ENCODE measurements around the gene TBC1D21. TPM values are rescaled to one million over a fixed set of nuclear protein-coding genes. Genes with fewer than 3 reads are reported as not detected.
A peak's percentile ranks its signal among the peaks of the same experiment; 100 is the strongest.

The TBC1D21 gene
- total and polyA plus RNA-seq, 2 experiments from 2014 or later: not detected

DNA sequence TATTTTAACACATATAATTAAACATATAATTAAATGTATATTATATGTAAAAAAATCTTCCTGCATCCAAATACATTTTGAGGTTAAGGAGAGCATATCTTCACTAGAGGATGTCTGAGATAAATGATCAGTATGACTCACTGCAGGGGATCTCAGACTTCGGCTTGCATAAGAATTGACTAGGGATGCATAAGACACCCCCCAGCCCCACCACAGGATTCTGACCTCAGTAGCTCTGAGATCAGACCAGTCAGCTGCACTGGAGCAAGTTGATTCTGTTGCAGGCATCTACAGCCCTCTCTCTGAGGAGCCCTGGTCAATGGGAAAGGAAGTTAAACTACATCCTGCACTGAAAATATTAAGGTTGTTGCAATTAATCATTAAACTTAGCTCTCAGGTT lies 29.0 kb upstream of the TBC1D21 start:
- Histone ChIP-seq H3K9me3 (ENCODE audit: low read depth) (no peaks in the 10 kb centered on the region), H3K36me3 (no peaks in the 10 kb centered on the region), H3K27ac (no peak overlapping the region), H3K4me1 (ENCODE audit: low read depth) (no peaks in the 10 kb centered on the region), H3K4me3 (no peak overlapping the region), H3K27me3 (peaks cover 9% of the 10 kb centered on the region)
- TF ChIP-seq, protein P1, sequence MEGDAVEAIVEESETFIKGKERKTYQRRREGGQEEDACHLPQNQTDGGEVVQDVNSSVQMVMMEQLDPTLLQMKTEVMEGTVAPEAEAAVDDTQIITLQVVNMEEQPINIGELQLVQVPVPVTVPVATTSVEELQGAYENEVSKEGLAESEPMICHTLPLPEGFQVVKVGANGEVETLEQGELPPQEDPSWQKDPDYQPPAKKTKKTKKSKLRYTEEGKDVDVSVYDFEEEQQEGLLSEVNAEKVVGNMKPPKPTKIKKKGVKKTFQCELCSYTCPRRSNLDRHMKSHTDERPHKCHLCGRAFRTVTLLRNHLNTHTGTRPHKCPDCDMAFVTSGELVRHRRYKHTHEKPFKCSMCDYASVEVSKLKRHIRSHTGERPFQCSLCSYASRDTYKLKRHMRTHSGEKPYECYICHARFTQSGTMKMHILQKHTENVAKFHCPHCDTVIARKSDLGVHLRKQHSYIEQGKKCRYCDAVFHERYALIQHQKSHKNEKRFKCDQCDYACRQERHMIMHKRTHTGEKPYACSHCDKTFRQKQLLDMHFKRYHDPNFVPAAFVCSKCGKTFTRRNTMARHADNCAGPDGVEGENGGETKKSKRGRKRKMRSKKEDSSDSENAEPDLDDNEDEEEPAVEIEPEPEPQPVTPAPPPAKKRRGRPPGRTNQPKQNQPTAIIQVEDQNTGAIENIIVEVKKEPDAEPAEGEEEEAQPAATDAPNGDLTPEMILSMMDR (IDR thresholded peaks at IDR 0.05; ENCODE audit: low read depth, low read length): no peak
- peak in 1 of 2 donors; percentile 44 for DNase-seq (ENCODE audit: low read depth in 1 of 2, low spot score in 1 of 2)

DNA sequence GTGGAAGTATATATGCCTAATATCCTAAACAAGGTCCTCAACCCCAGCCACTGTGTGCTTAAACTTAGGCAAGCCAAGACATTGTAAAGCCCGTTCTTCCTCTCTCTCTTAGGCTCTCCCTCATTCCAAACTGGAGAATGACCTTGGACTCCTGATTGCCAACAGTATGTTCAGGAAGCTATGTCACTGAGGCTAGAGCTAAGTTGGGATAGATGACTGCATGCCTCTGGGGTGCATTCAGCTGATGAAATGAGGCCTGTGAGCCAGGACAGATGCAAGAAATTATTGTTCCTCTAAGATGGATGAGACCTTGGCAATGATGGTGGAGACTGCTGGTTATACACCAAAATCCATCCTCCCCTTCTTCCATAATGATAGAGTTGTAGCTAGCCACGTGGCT lies 27.9 kb upstream of the TBC1D21 start:
- peaks cover 3% of the 10 kb centered on the region for H3K27me3 ChIP-seq
- H3K27ac ChIP-seq: no peak overlapping the region
- TF ChIP-seq, protein P1 (IDR thresholded peaks at IDR 0.05; ENCODE audit: low read depth, low read length): no peak
- no peaks in the 10 kb centered on the region for H3K4me1 ChIP-seq (ENCODE audit: low read depth)
- H3K9me3 ChIP-seq (ENCODE audit: low read depth): no peaks in the 10 kb centered on the region
- H3K4me3 ChIP-seq: no peak overlapping the region
- H3K36me3 ChIP-seq: no peaks in the 10 kb centered on the region
- no peak for DNase-seq (ENCODE audit: low read depth in 1 of 2, low spot score in 1 of 2)

DNA sequence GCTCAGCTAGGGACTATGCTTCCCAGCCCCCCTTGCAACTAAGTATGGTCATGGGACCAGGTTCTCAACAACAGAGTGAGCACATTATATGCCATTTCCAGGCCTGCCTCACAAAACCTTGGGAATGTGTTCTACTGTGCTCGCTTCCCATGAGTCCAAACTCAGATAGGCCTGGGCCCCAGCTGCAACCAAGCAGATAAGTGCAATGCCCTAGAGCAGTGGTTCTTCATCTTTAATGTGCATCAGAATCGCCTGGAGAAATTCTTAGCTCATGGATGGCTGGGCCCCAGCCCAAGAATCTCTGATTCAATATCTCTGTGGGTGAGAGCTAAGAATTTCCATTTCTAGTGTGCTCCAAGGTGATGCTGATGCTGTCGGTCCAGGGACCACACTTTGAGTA lies 27.5 kb upstream of the TBC1D21 start:
- no peaks in the 10 kb centered on the region for H3K36me3 ChIP-seq
- DNase-seq (ENCODE audit: low read depth in 1 of 2, low spot score in 1 of 2): no peak
- H3K27me3 ChIP-seq: no peaks in the 10 kb centered on the region
- no peaks in the 10 kb centered on the region for H3K9me3 ChIP-seq (ENCODE audit: low read depth)
- H3K4me1 ChIP-seq (ENCODE audit: low read depth): no peaks in the 10 kb centered on the region
- H3K4me3 ChIP-seq: no peak overlapping the region
- no peak overlapping the region for H3K27ac ChIP-seq
- TF ChIP-seq, protein P1 (IDR thresholded peaks at IDR 0.05; ENCODE audit: low read depth, low read length): no peak

GRCh38 chr15:73849641-73850040 lies 23.7 kb upstream of the TBC1D21 start:
- DNase-seq (ENCODE audit: low read depth in 1 of 2, low spot score in 1 of 2): no peak
- H3K36me3 ChIP-seq: no peaks in the 10 kb centered on the region
- no peak overlapping the region for H3K4me3 ChIP-seq
- no peaks in the 10 kb centered on the region for H3K27me3 ChIP-seq
- H3K27ac ChIP-seq: no peak overlapping the region
- H3K9me3 ChIP-seq (ENCODE audit: low read depth): no peaks in the 10 kb centered on the region
- peaks cover 3% of the 10 kb centered on the region for H3K4me1 ChIP-seq (ENCODE audit: low read depth)
- TF ChIP-seq, protein P1 (IDR thresholded peaks at IDR 0.05; ENCODE audit: low read depth, low read length): no peak

DNA sequence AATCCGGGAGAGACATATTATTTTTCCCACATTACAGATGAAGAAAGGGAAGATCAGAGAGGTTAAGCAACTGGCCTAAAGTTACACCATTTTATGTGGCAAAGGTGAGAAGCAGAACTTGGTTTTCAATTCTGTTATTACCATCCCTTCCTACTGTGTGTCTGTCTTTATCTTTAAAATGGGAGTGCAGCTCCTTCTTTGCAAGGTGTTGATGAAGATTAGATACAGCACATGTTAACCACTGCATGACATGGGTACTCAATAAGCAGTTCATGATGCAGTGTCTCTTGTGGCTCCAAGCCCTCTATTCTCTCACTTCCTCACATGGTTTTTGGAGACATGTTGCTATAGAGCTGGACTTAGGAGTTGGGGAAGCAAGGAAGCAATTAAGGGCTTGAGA lies 23.1 kb upstream of the TBC1D21 start:
- H3K36me3 ChIP-seq: no peaks in the 10 kb centered on the region
- no peak overlapping the region for H3K27ac ChIP-seq
- TF ChIP-seq, protein P1 (IDR thresholded peaks at IDR 0.05; ENCODE audit: low read depth, low read length): no peak
- H3K4me3 ChIP-seq: no peak overlapping the region
- DNase-seq (ENCODE audit: low read depth in 1 of 2, low spot score in 1 of 2): no peak
- H3K27me3 ChIP-seq: no peaks in the 10 kb centered on the region
- no peaks in the 10 kb centered on the region for H3K9me3 ChIP-seq (ENCODE audit: low read depth)
- peaks cover 5% of the 10 kb centered on the region for H3K4me1 ChIP-seq (ENCODE audit: low read depth)

DNA sequence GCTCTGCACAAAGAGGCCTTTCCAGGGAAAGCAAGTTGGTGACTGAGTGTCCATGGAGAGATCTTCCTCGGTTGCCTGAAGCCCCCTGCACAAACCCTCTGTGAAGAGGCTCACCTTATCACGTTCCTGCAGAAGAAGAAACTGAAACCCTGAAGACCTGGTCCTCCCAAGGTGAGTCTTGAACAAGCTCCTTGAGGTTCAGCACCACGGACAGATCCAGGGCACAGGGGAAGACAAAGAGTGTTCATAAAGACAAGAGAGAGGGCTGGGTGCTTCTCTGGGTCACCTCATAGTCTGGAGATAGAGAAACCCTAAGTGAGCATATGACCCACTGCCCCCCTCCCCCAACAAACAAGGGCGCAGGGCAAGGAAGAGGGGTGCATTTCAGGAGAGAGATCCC lies 21.7 kb upstream of the TBC1D21 start:
- DNase-seq (ENCODE audit: low read depth in 1 of 2, low spot score in 1 of 2): peak; percentile 80 to 88
- Histone ChIP-seq H3K4me1 (ENCODE audit: low read depth) (peaks cover 5% of the 10 kb centered on the region), H3K27ac (no peak overlapping the region), H3K4me3 (no peak overlapping the region), H3K36me3 (no peaks in the 10 kb centered on the region), H3K9me3 (ENCODE audit: low read depth) (no peaks in the 10 kb centered on the region), H3K27me3 (no peaks in the 10 kb centered on the region)
- TF ChIP-seq, protein P1 (IDR thresholded peaks at IDR 0.05; ENCODE audit: low read depth, low read length): no peak

All from cardiac muscle cell (in vitro differentiated cells and primary cell).